A673 (cell line): ENCODE results near the gene ALDH9A1. TPM values are rescaled to one million over a fixed set of nuclear protein-coding genes. Genes with fewer than 3 reads are reported as not detected.

Experiments used
- BruUV-seq: library from RNA; stranded (reverse); fragments of 400-500 nt; replicated peaks from 2 replicates; lab custom pipeline; 2021; lab: Mats Ljungman, UMichigan
- CTCF ChIA-PET: fragments of 300-600 bp; sonication (Branson Sonifier 250); formaldehyde crosslinking; loops from one replicate; lab custom pipeline; 2022; ENCODE audit warnings: antibody characterized with exemption; lab: Charles Lee
- POLR2A ChIA-PET: fragments of 300-600 bp; sonication (Branson Sonifier 250); formaldehyde crosslinking; loops from one replicate; lab custom pipeline; 2022; ENCODE audit warnings: antibody characterized with exemption; ENCODE audit not compliant: low non-redundant PET; lab: Charles Lee
- DNase-seq: peaks from one replicate; pipeline ENCODE4 v3.0.0-alpha.2; 2015; ENCODE audit warnings: low spot score
- H3K27ac ChIP-seq: fragments of 200-600 bp; sonication (generic); 2 replicates; pipeline ENCODE4 v1.5.1; 2016; ENCODE audit warnings: mixed run types, low read depth, mild to moderate bottlenecking, mixed read lengths, antibody characterized with exemption, low read length; ENCODE audit not compliant: poor library complexity, severe bottlenecking
- H3K27me3 ChIP-seq: fragments of 200-600 bp; sonication (generic); replicated peaks from 2 replicates; pipeline ENCODE4 v1.6.1; 2017; ENCODE audit warnings: mixed run types, low read depth, mild to moderate bottlenecking, mixed read lengths, antibody characterized with exemption, low read length; ENCODE audit not compliant: insufficient read depth, poor library complexity
- H3K36me3 ChIP-seq: fragments of 200-600 bp; sonication (generic); 2 replicates; pipeline ENCODE4 v1.6.1; 2016; ENCODE audit warnings: mixed run types, mild to moderate bottlenecking, mixed read lengths, antibody characterized with exemption, low read length; ENCODE audit not compliant: insufficient read depth, poor library complexity, severe bottlenecking
- H3K4me1 ChIP-seq: fragments of 200-600 bp; sonication (generic); 2 replicates; pipeline ENCODE4 v1.6.1; 2017; ENCODE audit warnings: mixed run types, mild to moderate bottlenecking, mixed read lengths, antibody characterized with exemption, low read length; ENCODE audit not compliant: insufficient read depth, poor library complexity, severe bottlenecking
- H3K4me3 ChIP-seq: fragments of 200-600 bp; sonication (generic); 2 replicates; pipeline ENCODE4 v1.5.1; 2016; ENCODE audit warnings: low read depth, mixed run types, mild to moderate bottlenecking, mixed read lengths, low read length; ENCODE audit not compliant: poor library complexity, severe bottlenecking
- H3K9me3 ChIP-seq: fragments of 200-600 bp; sonication (generic); 2 replicates; pipeline ENCODE4 v1.6.1; 2016; ENCODE audit warnings: mixed run types, low read depth, mild to moderate bottlenecking, mixed read lengths, antibody characterized with exemption, low read length; ENCODE audit not compliant: poor library complexity, severe bottlenecking
- EZH2 ChIP-seq: fragments of 200-600 bp; sonication (generic); IDR thresholded peaks from 2 replicates; pipeline ENCODE4 v1.6.1; 2017; ENCODE audit warnings: borderline replicate concordance, low read depth, mild to moderate bottlenecking, mixed read lengths, antibody characterized with exemption, low read length; ENCODE audit not compliant: poor library complexity, severe bottlenecking
- intact Hi-C: fragments of 100-400 bp; cut with micrococcal nuclease; formaldehyde crosslinking; loops from one replicate; pipeline ENCODE4 v1.10.0; 2022; ENCODE audit not compliant: unreplicated experiment
- total RNA-seq: library from RNA; stranded (reverse); gene quantifications from 2 replicates; pipeline ENCODE4 v1.2.3, GENCODE V29; 2021
- TF ChIP-seq, protein P1 (sequence below): fragments of 300-800, 200-600 bp; sonication (generic); conservative IDR thresholded peaks from 2 replicates; pipeline ENCODE4 v1.5.1; 2017; ENCODE audit warnings: low read depth, mild to moderate bottlenecking, antibody characterized with exemption, low read length, moderate library complexity, mixed read lengths

The ALDH9A1 gene
- total RNA-seq, 1 experiment from 2014 or later: 83.0 TPM

DNA sequence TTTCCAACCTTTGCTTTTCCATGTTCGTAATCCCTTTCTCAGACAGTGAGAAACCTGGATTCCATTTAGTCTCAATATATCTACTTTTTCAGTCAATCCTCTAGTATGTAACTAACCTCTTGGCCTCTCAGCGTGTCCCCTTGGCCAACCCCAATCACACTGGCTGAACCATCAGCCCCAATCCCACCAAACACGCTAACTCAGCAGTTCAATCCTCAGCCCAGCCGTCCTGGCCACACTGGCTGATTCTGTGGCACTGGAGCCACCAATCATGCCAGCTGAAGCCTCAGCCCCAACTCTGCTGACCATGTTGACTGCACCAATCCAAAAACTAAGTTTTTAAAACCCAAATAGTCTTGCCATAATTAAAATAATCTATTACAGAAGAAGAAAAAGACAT lies 73.9 kb downstream of the ALDH9A1 start:
- no peak for TF ChIP-seq EZH2
- TF ChIP-seq, protein P1, sequence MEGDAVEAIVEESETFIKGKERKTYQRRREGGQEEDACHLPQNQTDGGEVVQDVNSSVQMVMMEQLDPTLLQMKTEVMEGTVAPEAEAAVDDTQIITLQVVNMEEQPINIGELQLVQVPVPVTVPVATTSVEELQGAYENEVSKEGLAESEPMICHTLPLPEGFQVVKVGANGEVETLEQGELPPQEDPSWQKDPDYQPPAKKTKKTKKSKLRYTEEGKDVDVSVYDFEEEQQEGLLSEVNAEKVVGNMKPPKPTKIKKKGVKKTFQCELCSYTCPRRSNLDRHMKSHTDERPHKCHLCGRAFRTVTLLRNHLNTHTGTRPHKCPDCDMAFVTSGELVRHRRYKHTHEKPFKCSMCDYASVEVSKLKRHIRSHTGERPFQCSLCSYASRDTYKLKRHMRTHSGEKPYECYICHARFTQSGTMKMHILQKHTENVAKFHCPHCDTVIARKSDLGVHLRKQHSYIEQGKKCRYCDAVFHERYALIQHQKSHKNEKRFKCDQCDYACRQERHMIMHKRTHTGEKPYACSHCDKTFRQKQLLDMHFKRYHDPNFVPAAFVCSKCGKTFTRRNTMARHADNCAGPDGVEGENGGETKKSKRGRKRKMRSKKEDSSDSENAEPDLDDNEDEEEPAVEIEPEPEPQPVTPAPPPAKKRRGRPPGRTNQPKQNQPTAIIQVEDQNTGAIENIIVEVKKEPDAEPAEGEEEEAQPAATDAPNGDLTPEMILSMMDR: no peak
- no peak for DNase-seq
- Histone ChIP-seq H3K9me3 (no peaks in the 10 kb centered on the region), H3K27me3 (no peaks in the 10 kb centered on the region), H3K4me3 (no peak overlapping the region), H3K4me1 (no peaks in the 10 kb centered on the region), H3K36me3 (no peaks in the 10 kb centered on the region), H3K27ac (no peak overlapping the region)
- intact Hi-C loops: no loop called here
- no TSS peak for BruUV-seq
- POLR2A ChIA-PET: no interaction called here
- CTCF ChIA-PET: no interaction called here

DNA sequence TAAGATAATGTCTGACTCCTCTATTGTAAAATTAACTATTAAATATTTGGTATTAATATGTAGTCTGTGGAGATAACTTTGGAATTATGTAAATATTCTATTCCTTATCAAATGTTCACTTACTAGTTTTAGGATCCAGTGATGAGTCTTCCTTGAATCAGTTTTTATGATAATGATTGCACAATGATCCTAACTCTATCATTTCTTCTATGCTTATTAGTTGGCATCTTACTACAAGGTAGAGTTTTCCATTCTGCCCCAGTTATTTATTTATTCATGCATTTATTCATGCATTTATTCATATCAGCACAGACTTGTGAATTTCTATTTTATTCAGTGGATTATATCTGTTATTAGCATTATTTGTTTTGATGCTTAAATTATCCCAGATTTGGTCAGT lies 74.7 kb downstream of the ALDH9A1 start:
- intact Hi-C loops: no loop called here
- CTCF ChIA-PET: no interaction called here
- TF ChIP-seq EZH2: no peak
- TF ChIP-seq, protein P1: no peak
- Histone ChIP-seq H3K27ac (no peak overlapping the region), H3K4me1 (no peaks in the 10 kb centered on the region), H3K9me3 (no peaks in the 10 kb centered on the region), H3K27me3 (no peaks in the 10 kb centered on the region), H3K36me3 (no peaks in the 10 kb centered on the region), H3K4me3 (no peak overlapping the region)
- POLR2A ChIA-PET: no interaction called here
- DNase-seq: no peak
- BruUV-seq: no TSS peak

DNA sequence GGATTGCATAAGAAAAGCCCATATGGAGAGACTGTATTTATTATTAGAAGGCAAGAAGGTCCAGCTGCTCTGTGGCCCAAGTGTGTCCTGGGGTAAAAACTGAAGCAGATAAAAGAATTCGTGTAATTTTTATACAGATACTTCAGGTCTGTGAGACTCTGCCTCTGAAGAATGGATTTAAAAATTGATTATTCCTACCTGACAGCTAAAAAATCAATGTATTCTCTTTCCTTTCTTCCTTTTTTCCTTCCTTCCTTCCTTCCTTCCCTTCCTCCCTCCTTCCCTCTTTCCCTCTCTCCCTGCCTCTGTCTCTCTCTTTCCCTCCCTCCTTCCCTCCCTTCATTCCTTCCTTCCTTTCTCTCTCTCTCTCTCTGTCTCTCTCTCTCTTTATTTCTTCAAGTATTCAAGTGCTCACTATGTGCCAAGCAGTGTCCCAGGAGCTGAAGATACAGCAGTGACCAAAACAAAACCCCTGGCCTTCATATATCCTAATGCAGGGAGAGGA lies 78.7 kb downstream of the ALDH9A1 start:
- BruUV-seq: no TSS peak
- CTCF ChIA-PET: no interaction called here

More for the DNA sequence above, 78.7 kb downstream of the ALDH9A1 start:
- TF ChIP-seq, protein P1: no peak
- no peak for TF ChIP-seq EZH2
- intact Hi-C loops: no loop called here
- Histone ChIP-seq H3K9me3 (no peaks in the 10 kb centered on the region), H3K27me3 (no peaks in the 10 kb centered on the region), H3K36me3 (no peaks in the 10 kb centered on the region), H3K4me1 (no peaks in the 10 kb centered on the region), H3K27ac (no peak overlapping the region), H3K4me3 (no peak overlapping the region)
- POLR2A ChIA-PET: no interaction called here
- DNase-seq: no peak
